Measurements from ENCODE around the gene EMILIN2.

- TF ChIP-seq EZH2 (IDR thresholded peaks at IDR 0.05; ENCODE audit: borderline replicate concordance, low read depth, low read length, severe bottlenecking) (no peak), POLR2A (IDR thresholded peaks at IDR 0.05; ENCODE audit: low read depth, low read length) (no peak), POLR2AphosphoS5 (IDR thresholded peaks at IDR 0.05; ENCODE audit: insufficient read depth, low read depth, low read length) (no peak), CTCF (IDR thresholded peaks at IDR 0.05; ENCODE audit: extremely low read depth in 1 of 2, insufficient read depth in 1 of 2, low read depth in 1 of 2, low read length in 2 of 2) (no peak), GATA2 (IDR thresholded peaks at IDR 0.05; ENCODE audit: insufficient read depth, insufficient read length, low read depth, low read length) (no peak), MAX (IDR thresholded peaks at IDR 0.05; ENCODE audit: insufficient read depth, insufficient read length) (no peak), MYC (IDR thresholded peaks at IDR 0.05; ENCODE audit: low read depth, low read length) (no peak), FOS (IDR thresholded peaks at IDR 0.05; ENCODE audit: borderline replicate concordance, insufficient read depth, low read length) (no peak), JUN (IDR thresholded peaks at IDR 0.05; ENCODE audit: borderline replicate concordance, insufficient read depth, insufficient read length, low read depth) (no peak)
Measured at GRCh38 chr18:2914881-2915240, 68.1 kb downstream of the EMILIN2 start.
